Caco-2 (cell line): ENCODE data around the gene BTRC. TPM values are rescaled to one million over a fixed set of nuclear protein-coding genes. Genes with fewer than 3 reads are reported as not detected.

Source experiments
- BruUV-seq: library from RNA; stranded (reverse); fragments of 400-500 nt; replicated peaks from 2 replicates; lab custom pipeline; 2021; lab: Mats Ljungman, UMichigan
- CTCF ChIA-PET: fragments of 300-600 bp; sonication (Branson Sonifier 250); formaldehyde crosslinking; loops from one replicate; lab custom pipeline; 2022; ENCODE audit warnings: antibody characterized with exemption; lab: Charles Lee
- POLR2A ChIA-PET: fragments of 300-600 bp; sonication (Branson Sonifier 250); formaldehyde crosslinking; loops from one replicate; lab custom pipeline; 2022; ENCODE audit warnings: antibody characterized with exemption; lab: Charles Lee
- DNase-seq, 2 experiments: peaks; one replicate each; pipeline versions ENCODE4 v3.0.0 to v3.0.0-alpha.2; 2020 to 2022
- H3K27me3 ChIP-seq: replicated peaks from 2 replicates; pipeline ENCODE4 v1.6.0; 2011; ENCODE audit warnings: low read length; ENCODE audit not compliant: control insufficient read depth, insufficient read depth
- H3K36me3 ChIP-seq: 2 replicates; pipeline ENCODE4 v1.5.1; 2011; ENCODE audit warnings: low read length; ENCODE audit not compliant: control insufficient read depth, insufficient read depth
- H3K4me1 ChIP-seq: fragments of 250-450 bp; sonication (Bioruptor Pico); 2 replicates; pipeline ENCODE4 v1.5.1; 2020; ENCODE audit warnings: mild to moderate bottlenecking
- H3K4me3 ChIP-seq: 2 replicates; pipeline ENCODE4 v1.5.1; 2011; ENCODE audit warnings: low read depth, mild to moderate bottlenecking, control low read depth, low read length
- H3K9me3 ChIP-seq: fragments of 250-450 bp; sonication (Bioruptor Pico); 2 replicates; pipeline ENCODE4 v1.5.1; 2020; ENCODE audit warnings: mild to moderate bottlenecking, moderate library complexity
- H3K27ac Mint-ChIP-seq: one replicate; pipeline ENCODE4 v1.8.0; 2022; ENCODE audit warnings: mixed read lengths; ENCODE audit not compliant: unreplicated experiment
- H3K27me3 Mint-ChIP-seq: one replicate; pipeline ENCODE4 v1.8.0; 2022; ENCODE audit warnings: mixed read lengths; ENCODE audit not compliant: insufficient read depth, unreplicated experiment
- H3K36me3 Mint-ChIP-seq: one replicate; pipeline ENCODE4 v1.8.0; 2022; ENCODE audit warnings: mild to moderate bottlenecking, mixed read lengths; ENCODE audit not compliant: insufficient read depth, unreplicated experiment
- H3K4me1 Mint-ChIP-seq: one replicate; pipeline ENCODE4 v1.8.0; 2022; ENCODE audit warnings: low read depth, mixed read lengths; ENCODE audit not compliant: unreplicated experiment
- H3K4me3 Mint-ChIP-seq: one replicate; pipeline ENCODE4 v1.8.0; 2022; ENCODE audit warnings: mild to moderate bottlenecking, moderate library complexity, mixed read lengths; ENCODE audit not compliant: unreplicated experiment
- H3K9me3 Mint-ChIP-seq: one replicate; pipeline ENCODE4 v1.8.0; 2022; ENCODE audit warnings: mixed read lengths; ENCODE audit not compliant: unreplicated experiment
- CTCF ChIP-seq, 2 experiments: fragments of 200-600 bp in 1 of 2; IDR thresholded peaks; 1 replicate in 1 of 2; 2 replicates in 1 of 2; pipeline versions ENCODE4 v1.5.1 to v1.8.0; 2011 to 2022; ENCODE audit warnings: antibody characterized with exemption in 1 of 2, control low read depth in 1 of 2, inconsistent platforms in 1 of 2, low read depth in 1 of 2, low read length in 1 of 2, mild to moderate bottlenecking in 1 of 2, moderate library complexity in 1 of 2; ENCODE audit not compliant: insufficient read depth in 1 of 2, severe bottlenecking in 1 of 2, unreplicated experiment in 1 of 2
- intact Hi-C: fragments of 100-400 bp; cut with micrococcal nuclease; formaldehyde crosslinking; loops from one replicate; pipeline ENCODE4 v1.10.0; 2022; ENCODE audit not compliant: unreplicated experiment
- total RNA-seq: library from RNA; stranded (reverse); gene quantifications from 2 replicates; pipeline ENCODE4 v1.2.3, GENCODE V29; 2022

Gene BTRC
- total RNA-seq, 1 experiment from 2014 or later = 19.6 TPM

GRCh38 chr10:101564490-101564991 lies 210.6 kb downstream of the BTRC start:
- no peaks in the 10 kb centered on the region for H3K9me3 Mint-ChIP-seq
- CTCF ChIA-PET = no interaction called here
- intact Hi-C loops = no loop called here
- no peak for DNase-seq
- H3K27ac Mint-ChIP-seq = no peak overlapping the region
- Histone ChIP-seq H3K9me3 (no peaks in the 10 kb centered on the region), H3K36me3 (no peaks in the 10 kb centered on the region), H3K4me1 (no peaks in the 10 kb centered on the region), H3K27me3 (no peaks in the 10 kb centered on the region), H3K4me3 (no peak overlapping the region)
- H3K27me3 Mint-ChIP-seq = peaks cover 5% of the 10 kb centered on the region
- no TSS peak for BruUV-seq
- no peaks in the 10 kb centered on the region for H3K4me1 Mint-ChIP-seq
- POLR2A ChIA-PET = interaction anchor here (0.5 kb wide), 1 partner anchor 97 kb away, joined by 7 read pairs; no protein-coding TSS in a partner anchor
- H3K36me3 Mint-ChIP-seq = peaks cover 13% of the 10 kb centered on the region
- no peak for TF ChIP-seq CTCF (IDR thresholded peaks at IDR 0.05; ENCODE audit: insufficient read depth in 1 of 2, low read depth in 1 of 2, low read length in 1 of 2, severe bottlenecking in 1 of 2, unreplicated experiment in 1 of 2)
- H3K4me3 Mint-ChIP-seq = no peak overlapping the region

GRCh38 chr10:101565370-101565900 lies 211.5 kb downstream of the BTRC start:
- no TSS peak for BruUV-seq
- H3K9me3 Mint-ChIP-seq = no peaks in the 10 kb centered on the region
- peaks cover 7% of the 10 kb centered on the region for H3K27me3 Mint-ChIP-seq
- ChIA-PET CTCF (no interaction called here), POLR2A (no interaction called here)
- H3K36me3 Mint-ChIP-seq = peaks cover 13% of the 10 kb centered on the region
- no peak for DNase-seq
- Histone ChIP-seq H3K36me3 (no peaks in the 10 kb centered on the region), H3K4me1 (peaks cover under 1% of the 10 kb centered on the region; the same call in 1 of the 2 replicates), H3K9me3 (no peaks in the 10 kb centered on the region), H3K27me3 (no peaks in the 10 kb centered on the region), H3K4me3 (no peak overlapping the region)
- H3K27ac Mint-ChIP-seq = no peak overlapping the region
- no peak overlapping the region for H3K4me3 Mint-ChIP-seq
- H3K4me1 Mint-ChIP-seq = no peaks in the 10 kb centered on the region
- intact Hi-C loops = no loop called here
- TF ChIP-seq CTCF (IDR thresholded peaks at IDR 0.05; ENCODE audit: insufficient read depth in 1 of 2, low read depth in 1 of 2, low read length in 1 of 2, severe bottlenecking in 1 of 2, unreplicated experiment in 1 of 2) = no peak

GRCh38 chr10:101565936-101566332 lies 212.0 kb downstream of the BTRC start:
- H3K27me3 Mint-ChIP-seq = peaks cover 7% of the 10 kb centered on the region
- Histone ChIP-seq H3K36me3 (no peaks in the 10 kb centered on the region), H3K27me3 (no peaks in the 10 kb centered on the region), H3K4me1 (peaks cover 6% of the 10 kb centered on the region; the same call in 1 of the 2 replicates), H3K9me3 (no peaks in the 10 kb centered on the region), H3K4me3 (no peak overlapping the region)
- POLR2A ChIA-PET = no interaction called here
- intact Hi-C loops = no loop called here
- DNase-seq = no peak
- H3K27ac Mint-ChIP-seq = no peak overlapping the region
- no peaks in the 10 kb centered on the region for H3K4me1 Mint-ChIP-seq
- H3K4me3 Mint-ChIP-seq = no peak overlapping the region
- H3K36me3 Mint-ChIP-seq = peaks cover 8% of the 10 kb centered on the region
- no TSS peak for BruUV-seq
- no peaks in the 10 kb centered on the region for H3K9me3 Mint-ChIP-seq
- CTCF ChIA-PET = no interaction called here
- TF ChIP-seq CTCF (IDR thresholded peaks at IDR 0.05; ENCODE audit: insufficient read depth in 1 of 2, low read depth in 1 of 2, low read length in 1 of 2, severe bottlenecking in 1 of 2, unreplicated experiment in 1 of 2) = no peak
